Left renal pelvis (tissue), 4 donors: ENCODE results near the gene LYRM4. TPM values are rescaled to one million over a fixed set of nuclear protein-coding genes. Genes with fewer than 3 reads are reported as not detected.

Experiments
- DNase-seq, 4 donors: peaks; one replicate each; pipeline ENCODE4 v3.0.0-alpha.2; 2013; ENCODE audit warnings: low read depth in 4 of 4, low spot score in 3 of 4
- polyA plus RNA-seq, 4 donors: library from polyadenylated mRNA; unstranded; fragments of 120-200 nt; gene quantifications; one replicate each; pipeline ENCODE4 v1.2.1, GENCODE V29; 2013; ENCODE audit not compliant: insufficient read length in 4 of 4

The LYRM4 gene
- polyA plus RNA-seq, 4 donors: 38.6 to 45.7 (median 43.1) TPM

DNA sequence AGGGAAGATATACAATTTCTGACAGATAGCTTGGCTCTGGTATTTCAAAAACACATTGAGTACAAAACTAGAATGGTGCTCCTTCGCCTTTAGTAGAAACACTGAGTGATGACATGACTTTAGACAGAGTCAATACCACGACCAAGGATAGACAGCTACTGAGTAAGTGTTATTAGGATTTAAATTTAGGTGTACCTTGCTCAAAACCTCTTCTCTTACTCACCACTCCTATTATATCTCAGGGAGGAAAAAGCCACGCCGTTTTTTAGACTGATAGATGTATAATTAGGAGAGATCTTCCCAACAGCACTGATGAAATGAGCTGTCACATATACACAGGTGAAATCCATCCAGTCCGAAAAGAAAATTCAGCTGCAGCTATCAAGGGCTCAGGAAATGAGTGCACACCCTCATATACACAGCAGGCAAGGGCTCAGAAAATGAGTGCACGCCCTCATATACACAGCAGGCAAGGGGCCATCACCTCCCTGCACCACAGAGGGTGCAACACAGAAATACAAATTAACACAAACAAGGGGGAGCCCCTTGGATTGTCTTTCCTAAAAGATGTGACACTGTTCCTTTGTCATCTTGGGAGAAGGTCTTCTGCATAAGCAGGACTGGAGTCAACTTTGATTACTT is 53.7 kb downstream of the LYRM4 start:
- DNase-seq: no peak

GRCh38 chr6:5205877-5206850 is 54.6 kb downstream of the LYRM4 start:
- DNase-seq: peak in 1 of 4 donors; percentile 48

DNA sequence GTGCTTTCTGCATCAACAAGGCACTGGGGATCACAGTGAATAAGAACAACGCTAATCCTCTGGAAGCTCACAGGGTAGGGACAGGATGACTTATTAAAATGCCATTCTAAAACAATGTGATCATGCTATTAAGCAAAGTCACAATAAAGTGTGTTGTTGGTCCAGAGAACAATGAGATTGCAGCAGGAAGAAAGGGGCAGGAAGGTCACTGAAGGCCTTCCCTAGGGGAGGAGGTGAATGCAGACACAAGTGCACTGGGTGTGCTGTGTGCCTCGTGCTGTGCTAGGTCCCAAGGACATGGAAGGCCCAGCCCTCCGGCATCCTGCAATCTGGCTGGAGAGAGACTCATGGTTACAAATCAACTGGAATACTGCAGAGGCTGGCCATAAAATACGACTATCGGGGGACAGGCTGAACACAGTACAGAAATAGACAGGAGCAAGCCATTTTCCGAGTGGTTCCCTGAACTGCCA is 55.7 kb downstream of the LYRM4 start:
- no peak for DNase-seq

GRCh38 chr6:5204376-5204775 is 56.4 kb downstream of the LYRM4 start:
- no peak for DNase-seq

DNA sequence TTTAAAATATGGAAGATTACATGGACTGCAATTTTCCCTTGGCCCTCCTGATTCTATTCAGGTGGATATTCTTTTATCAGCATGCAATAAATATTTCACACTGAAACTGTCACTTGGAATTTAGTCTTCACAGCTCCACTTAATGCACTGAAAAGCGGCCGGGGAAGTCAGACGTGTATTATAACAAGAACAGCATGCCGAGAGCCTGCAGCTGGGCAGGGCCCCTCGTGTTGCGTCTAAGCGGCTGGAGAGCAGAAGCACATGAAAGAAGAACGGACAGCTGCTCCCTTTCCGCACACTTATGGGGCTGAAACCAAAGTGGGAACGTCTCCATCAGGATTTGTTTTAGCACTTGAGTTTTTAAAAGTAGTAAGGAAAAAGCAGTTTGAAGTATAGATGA is 57.2 kb downstream of the LYRM4 start:
- DNase-seq: no peak

- no peak for DNase-seq
These were observed 57.8 kb downstream of the LYRM4 start for GRCh38 chr6:5202941-5203340.

DNA sequence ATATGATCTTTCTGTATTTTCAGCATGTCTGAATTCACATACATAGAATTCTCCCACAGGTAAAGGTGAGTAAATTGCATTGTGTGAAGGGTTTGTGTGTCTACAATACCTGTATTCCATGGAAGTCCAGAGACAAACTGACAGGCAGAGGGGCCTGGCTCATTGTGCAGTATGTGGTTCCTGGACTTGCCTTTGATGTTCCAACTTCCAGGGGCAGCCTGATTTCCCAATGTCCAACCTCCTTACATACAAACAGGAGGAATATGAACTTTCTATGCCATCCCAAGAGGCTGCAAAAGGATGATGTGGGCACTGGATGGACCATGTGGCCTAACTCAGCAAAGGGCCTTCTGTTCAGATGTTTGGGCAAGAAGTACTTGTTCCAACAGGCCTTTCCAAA is 58.5 kb downstream of the LYRM4 start:
- DNase-seq: no peak

GRCh38 chr6:5201271-5201670 is 59.5 kb downstream of the LYRM4 start:
- DNase-seq: no peak

DNA sequence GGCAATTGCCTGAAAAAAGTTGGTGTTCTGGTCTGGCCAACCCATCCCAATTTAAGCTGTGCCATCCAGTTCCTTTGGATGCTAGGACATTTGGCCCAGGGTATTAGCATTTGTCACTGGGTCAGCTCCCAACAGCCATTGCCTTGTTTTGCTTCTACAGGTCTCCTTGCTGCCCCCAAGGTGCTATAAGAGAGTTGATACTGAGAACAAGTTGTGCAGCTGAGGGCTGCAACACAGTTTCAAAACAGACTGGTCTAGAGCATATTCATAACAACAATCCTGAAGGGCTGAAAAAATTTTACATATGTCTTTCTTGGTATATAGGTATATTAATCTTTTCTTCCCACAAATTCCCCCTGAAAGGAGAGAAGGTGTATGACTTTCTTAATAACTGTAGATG is 61.0 kb downstream of the LYRM4 start:
- no peak for DNase-seq

DNA sequence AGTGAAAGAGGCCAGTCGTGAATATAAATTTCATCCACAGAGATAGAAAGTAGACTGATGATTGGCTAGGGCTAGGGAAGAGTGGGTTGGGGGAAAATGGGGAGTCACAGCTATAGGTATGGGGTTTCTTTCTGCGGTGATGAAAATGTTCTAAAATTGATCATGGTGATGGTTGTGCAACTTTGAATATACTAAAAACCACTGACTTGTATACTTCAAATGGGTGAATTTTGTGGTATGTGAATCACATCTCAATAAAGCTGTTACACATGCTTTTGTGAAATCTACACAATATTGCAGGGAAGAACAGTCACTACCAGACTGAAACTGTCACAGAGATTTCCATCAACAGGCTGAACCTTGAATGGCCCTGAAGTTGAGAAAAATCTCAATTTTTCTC is 61.5 kb downstream of the LYRM4 start:
- no peak for DNase-seq

GRCh38 chr6:5197084-5197483 is 63.7 kb downstream of the LYRM4 start:
- no peak for DNase-seq

- DNase-seq: no peak
These were observed 68.5 kb downstream of the LYRM4 start for GRCh38 chr6:5192135-5192794.

GRCh38 chr6:5191722-5192121 is 69.0 kb downstream of the LYRM4 start:
- no peak for DNase-seq

DNA sequence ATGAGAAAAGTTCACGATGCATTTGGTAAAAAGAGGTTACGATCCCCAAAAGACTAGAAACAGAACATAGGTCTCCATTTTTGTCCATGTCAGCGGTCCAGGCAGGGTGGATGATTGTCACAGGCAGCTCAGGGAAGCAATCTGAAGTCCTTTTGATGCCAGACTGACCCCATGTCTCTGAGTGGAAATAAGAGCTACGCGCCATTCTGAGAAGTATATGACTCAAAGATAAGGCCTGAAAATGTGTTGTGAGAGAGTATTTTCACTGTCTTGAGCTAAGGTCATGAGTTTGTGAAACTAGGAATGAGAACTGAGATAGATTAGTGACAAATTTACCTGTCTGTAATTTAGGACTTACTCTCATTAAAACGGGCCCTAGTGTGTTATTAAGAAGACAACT is 69.5 kb downstream of the LYRM4 start:
- no peak for DNase-seq

DNA sequence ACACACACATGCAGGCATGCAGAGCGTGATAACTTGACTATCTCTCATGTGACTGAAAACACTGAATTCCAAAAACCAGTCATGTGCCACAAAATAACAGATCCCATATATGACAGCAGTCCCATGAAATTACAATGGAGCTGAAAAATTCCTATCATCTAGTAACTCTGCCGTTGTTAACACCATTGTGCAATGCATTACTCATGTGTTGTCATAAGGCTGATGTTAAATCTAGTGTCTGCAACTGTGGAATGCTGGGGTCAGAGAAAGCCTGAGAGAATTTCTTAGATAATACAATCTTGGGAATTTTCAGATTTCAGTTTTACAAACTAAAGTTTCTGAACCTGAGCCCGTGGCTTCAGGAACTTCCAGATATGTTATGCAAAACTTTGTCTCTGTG is 70.2 kb downstream of the LYRM4 start:
- DNase-seq: no peak

- DNase-seq: no peak
These were observed 72.1 kb downstream of the LYRM4 start for GRCh38 chr6:5188646-5189045.

DNA sequence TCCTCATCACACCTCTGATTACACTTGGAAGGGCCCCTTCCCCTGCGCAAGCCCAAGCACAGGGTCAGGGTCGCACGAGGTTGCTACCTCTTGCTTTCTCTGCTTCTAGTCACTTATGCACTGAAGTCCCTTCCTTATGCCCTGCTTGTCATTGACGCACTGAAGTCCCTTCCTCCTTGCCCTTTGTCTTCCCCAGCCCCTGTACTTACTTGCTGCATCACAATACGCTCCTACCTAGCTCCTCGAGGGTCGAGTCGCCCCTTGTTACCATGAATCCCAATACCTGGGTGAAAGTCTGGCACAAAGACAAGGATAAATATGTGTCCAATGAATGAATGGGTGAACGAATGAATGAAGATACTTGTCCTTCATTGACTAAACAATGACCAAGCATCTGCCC is 75.9 kb downstream of the LYRM4 start:
- DNase-seq: no peak

DNA sequence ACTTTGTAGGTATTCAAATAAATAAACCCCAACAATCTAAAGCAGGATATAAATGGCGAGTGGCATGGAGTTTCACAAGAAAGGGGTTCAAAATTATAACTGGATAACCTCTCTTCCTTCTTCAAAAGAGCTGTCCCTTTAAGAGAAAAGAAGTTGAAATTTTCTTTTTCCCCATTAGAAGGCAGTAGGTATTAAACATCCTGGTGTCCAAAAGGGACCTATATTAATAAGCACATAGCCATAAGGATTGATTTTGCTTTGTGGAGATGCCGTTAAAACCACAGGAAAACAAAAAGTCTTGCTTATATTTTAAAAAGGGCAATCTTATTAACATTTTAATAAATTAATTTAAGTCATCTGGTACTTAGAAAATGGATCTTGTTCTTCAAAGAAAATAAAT is 76.5 kb downstream of the LYRM4 start:
- DNase-seq: no peak

DNA sequence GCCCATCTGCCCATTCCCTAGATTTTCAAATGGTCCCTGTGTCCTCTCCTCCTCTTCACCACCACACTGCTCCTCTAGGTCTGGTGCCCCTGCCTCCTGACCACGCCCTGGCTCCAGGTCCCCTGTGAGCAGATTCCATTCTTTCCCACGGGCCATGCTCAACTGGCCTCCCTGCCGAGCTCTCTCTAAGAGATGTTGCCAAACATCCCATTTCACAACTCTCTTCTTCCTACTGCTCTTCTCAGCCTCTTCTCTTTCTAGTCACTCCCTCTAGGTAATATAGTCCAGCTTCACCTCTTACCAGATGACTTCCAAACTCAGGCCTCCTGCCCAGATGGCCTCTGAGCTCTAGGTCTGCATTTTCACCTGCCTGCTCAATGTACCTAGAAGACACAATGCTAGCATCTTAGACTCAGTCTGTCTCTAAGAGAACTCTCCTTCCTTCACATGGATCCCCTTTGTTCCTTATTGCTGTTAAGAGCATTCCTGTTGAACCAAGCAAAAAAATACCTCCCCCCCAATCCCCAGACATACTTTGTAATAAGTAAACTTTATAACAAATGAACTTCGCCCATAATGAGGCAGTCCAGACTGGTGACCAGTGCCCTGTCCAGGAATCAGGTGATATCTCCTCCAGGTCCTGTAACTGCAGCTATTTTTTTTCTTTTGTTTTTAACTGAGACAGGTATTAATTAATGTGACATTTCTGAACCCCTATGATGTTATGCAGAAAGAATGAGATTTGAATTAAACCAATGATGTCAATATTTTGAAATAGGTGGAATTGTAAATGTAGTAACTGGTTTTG is 79.0 kb downstream of the LYRM4 start:
- no peak for DNase-seq

DNA sequence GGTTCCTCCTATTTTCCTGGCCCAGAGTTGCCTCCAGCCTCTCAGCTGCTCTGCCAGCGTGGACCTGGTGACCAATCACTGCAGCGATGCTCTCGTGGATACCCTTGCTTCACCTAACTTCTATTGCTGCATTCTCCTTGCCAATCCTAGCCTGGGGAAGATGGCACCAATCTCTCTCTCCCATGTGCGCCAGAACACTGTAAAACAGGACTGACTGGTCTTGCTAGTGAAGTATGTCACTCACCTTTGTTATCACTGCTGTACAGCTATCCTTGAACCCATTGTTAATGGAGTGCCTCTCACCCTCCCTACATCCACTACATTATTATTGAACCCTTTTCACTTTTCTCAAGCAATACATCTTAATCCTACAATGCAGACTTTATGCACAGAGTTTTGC is 80.1 kb downstream of the LYRM4 start:
- no peak for DNase-seq

DNA sequence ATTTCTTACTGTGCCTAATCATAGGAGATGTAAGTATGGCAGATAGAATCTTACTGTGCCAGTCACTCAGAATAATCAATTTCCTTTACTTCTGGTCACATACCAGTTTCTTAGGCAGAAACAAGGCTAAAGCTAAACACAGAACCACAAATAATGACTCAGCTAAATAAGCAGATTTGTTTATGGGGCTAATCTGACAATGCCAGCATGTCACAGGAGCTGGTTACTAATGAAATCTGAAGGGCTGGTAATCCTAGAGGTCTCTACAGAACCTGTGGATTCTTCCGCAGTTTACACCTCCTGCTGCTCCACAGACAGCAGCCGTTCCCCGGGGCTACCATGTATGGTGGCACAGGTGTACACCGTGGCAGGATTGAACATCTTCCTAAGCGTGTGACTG is 80.8 kb downstream of the LYRM4 start:
- DNase-seq: no peak
